HG03354 (cell line): ENCODE results near the gene TTLL7.

Source experiments
- ATAC-seq: cut with Tn5 transposase; IDR thresholded peaks from one replicate; pipeline ENCODE4 v1.9.1; 2021; ENCODE audit warnings: mild to moderate bottlenecking; ENCODE audit not compliant: unreplicated experiment, poor library complexity, severe bottlenecking

TTLL7 gene

GRCh38 chr1:83901547-83902155 is 97.3 kb downstream of the TTLL7 start:
- no peak for ATAC-seq

DNA sequence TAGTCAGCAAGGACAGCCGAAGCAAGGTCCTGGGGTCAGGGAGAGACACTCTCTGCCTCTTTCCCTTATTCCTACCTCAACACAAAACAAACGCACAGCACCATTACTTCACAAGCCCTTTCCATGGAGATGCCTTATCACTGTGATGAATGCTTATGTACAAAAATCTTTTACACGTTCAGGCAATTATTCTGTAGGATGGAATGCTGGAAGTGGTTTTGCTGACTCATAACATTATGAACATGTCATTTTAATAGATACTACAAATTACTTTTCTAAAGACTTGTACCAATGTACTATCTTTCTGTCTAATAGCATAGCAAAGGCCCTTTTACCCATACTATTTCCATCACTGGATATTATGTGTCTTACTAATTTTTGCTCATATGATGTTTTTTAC is 98.4 kb downstream of the TTLL7 start:
- ATAC-seq = no peak

GRCh38 chr1:83897516-83897915 is 101.4 kb downstream of the TTLL7 start:
- no peak for ATAC-seq

GRCh38 chr1:83896299-83896698 is 102.6 kb downstream of the TTLL7 start:
- ATAC-seq = no peak

- ATAC-seq = no peak
Measured at GRCh38 chr1:83889707-83890106, 109.2 kb downstream of the TTLL7 start.

GRCh38 chr1:83887483-83887882 is 111.4 kb downstream of the TTLL7 start:
- no peak for ATAC-seq

GRCh38 chr1:83883979-83884378 is 115.0 kb downstream of the TTLL7 start:
- ATAC-seq = no peak

DNA sequence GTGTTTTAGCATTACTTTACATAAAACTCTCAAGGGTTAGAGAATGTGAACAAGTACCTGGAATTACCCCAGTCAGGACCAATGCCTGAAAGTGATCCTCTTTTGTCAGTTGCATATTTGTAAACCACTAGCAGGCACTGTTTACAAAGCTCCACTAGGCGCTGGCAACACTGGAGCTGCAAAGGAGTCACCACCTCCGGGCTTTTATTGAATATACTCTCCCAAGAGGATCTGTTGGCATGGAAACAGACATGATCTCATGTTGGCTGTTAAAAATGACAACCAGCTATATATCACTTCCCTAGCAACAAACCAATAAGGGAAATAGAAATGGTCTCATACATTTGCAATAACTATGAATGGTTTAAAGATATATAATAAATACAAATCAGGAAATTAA is 116.0 kb downstream of the TTLL7 start:
- peak; percentile 74 for ATAC-seq

GRCh38 chr1:83872515-83872914 is 126.4 kb downstream of the TTLL7 start:
- no peak for ATAC-seq

DNA sequence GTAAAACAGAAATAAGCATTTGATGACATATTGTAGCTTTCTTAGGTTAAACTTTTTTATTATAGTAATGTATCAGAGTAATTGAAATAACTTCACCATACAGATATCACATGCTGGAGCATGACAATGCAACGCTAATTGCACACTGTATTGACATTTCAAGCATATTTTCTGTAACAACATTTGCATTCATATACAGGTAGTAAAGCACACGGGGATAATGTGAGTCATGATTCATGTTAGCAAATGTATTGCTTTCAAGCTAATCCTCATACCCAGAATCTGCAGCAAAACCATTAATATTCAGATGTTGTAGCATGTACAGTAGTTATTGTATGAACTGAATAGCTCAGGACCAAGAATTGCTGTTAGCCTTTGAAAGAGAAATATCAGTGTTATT is 133.9 kb downstream of the TTLL7 start:
- ATAC-seq = no peak

GRCh38 chr1:83860490-83861221 is 138.3 kb downstream of the TTLL7 start:
- peak; percentile 97 for ATAC-seq

DNA sequence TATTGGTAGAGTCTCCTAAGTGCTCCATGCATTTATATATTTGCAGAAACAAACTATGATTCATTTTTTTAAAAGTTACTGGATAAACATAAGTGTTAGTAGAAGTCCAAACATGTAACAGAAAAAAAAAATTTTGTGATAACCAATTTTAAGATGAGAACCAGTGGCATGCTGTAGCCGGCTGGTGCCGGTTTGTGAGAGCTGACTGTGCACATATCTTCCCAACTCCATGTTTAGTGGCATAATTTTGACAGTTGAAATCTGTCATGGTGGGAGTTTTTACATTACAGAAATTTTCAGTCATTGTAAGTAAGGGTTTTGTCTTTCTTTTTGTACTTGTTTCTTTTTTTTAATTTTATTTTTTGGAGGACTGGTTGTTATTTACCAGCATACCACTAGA is 141.2 kb downstream of the TTLL7 start:
- ATAC-seq = no peak

DNA sequence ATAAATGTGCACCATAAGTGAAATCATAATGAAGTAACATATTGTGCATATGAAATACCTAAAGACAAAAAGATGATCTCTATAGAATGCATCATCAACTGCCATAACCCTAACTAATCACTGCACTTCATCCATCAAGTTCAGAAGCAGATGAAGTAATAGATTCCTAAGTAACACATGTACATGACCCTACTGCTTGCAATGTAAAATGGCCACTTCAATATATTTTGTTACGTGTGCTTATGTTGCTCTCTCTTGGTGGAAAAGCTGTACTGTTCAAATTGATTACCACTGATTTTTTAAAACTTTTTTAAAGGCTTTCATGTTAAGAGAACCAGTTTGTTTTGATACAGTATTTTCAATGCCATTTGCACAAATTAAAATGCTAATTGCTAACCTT is 141.8 kb downstream of the TTLL7 start:
- no peak for ATAC-seq

DNA sequence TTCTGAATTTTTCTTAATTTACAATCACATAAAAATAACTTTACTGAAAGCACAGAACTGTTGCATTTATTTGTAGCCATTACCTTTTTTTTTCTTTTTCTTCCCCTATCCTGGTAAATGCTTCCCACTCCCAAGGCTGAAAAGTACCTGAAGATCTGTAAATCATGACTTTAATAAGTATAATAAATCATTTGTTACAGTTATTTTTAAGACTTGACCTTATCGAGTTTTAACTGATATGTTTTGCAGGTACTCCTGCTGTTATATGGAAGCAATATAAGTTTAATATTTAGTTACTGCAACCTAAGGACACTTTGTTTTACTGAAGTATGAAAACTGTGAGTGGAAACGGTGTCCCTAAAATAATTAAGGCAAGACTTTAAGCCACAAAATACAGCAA is 142.6 kb downstream of the TTLL7 start:
- no peak for ATAC-seq

- ATAC-seq = no peak
Measured at GRCh38 chr1:83854456-83854855, 144.5 kb downstream of the TTLL7 start.

- no peak for ATAC-seq
Measured at GRCh38 chr1:83850834-83851233, 148.1 kb downstream of the TTLL7 start.

- no peak for ATAC-seq
Measured at GRCh38 chr1:83849191-83850061, 149.5 kb downstream of the TTLL7 start.

GRCh38 chr1:83846138-83846537 is 152.8 kb downstream of the TTLL7 start:
- no peak for ATAC-seq

- no peak for ATAC-seq
Measured at GRCh38 chr1:83845437-83846071, 153.4 kb downstream of the TTLL7 start.

DNA sequence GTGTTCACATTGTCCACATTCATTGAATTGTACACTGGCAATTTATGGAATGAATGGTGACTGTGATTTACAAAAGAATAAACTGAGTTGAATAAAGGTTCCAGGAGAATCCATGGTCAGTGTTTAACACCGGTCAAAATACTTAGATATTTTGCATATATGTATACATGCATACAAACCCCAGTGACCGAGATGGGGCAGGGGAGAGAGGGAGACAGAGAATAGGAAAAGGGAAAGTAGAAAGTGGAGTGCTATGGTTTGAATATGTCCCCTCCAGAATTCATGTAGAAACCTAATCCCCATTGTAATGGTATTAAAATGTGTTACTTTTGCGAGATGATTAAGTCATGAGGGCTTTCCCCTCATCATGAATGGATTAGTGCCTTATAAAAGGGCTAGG is 154.4 kb downstream of the TTLL7 start:
- ATAC-seq = no peak
